ENCODE results near the gene PRDX1. TPM values are rescaled to one million over a fixed set of nuclear protein-coding genes. Genes with fewer than 3 reads are reported as not detected.

Gene PRDX1
- total and polyA plus RNA-seq, 2 of the 8 experiments (the other 6 are each of a cell fraction or from before 2014, with no cell fraction given) = 1,165 to 1,418 TPM

DNA sequence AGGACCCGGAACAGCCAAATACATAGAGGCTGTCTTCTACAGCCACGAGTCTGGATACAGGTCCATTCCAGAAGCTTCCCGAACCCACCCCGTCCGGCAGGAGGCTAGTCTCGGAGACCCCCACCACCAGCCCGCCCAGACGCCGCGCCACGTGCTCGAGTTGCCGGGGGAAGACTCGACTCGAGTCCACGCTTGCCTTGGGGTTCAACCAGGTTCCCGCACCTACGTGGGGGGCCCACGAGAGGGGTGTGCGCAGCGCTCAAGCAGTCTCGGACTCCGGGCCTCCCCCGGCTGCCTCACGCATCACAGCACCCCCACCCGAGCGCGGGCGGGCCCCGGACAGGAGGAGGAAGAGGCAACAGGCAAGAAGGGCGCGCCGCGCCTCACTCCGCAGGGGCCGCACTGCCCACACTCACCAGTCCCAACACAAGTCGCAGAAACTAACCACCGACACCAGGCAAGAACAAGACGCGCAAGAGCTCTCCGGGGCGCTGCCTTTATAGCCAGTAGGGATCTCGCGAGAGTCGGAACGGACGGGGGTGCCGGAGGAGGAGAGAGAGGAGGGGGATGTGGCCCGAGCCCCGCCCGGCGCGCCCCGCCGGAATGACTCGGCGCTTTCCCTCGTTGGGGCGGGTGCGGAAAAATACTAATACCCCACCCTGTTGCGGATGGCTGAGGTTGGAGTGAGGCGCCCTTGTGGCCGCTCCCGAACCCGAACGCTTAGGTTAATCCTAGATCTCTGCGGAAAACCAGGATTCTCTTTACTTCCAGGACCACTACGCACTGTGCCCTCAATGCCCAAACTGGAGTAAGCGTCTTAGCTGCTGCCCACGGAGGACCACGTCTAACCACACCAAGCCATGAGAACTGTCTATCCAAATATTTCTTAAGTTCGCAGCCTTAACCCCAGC is at the start of gene PRDX1 (continued):
- TF ChIP-seq CHD7 (IDR thresholded peaks at IDR 0.05; ENCODE audit: insufficient replicate concordance, low read length) = no peak
- peak; percentile 98 for TF ChIP-seq BRCA1 (IDR thresholded peaks at IDR 0.05; ENCODE audit: low read depth, low read length)
- peak; percentile 100 for TF ChIP-seq CHD2 (IDR thresholded peaks at IDR 0.05; ENCODE audit: low read length)
- TF ChIP-seq GABPA (IDR thresholded peaks at IDR 0.05; ENCODE audit: borderline replicate concordance, insufficient read depth, low read length) = no peak
- TF ChIP-seq POLR2AphosphoS5 (IDR thresholded peaks at IDR 0.05; ENCODE audit: low read depth, low read length) = peak; percentile 100
- peak; percentile 96; the same call in 1 of the 2 replicates for TF ChIP-seq MAFK (IDR thresholded peaks at IDR 0.05; ENCODE audit: low read depth, low read length)
- TF ChIP-seq SP2 (IDR thresholded peaks at IDR 0.05; ENCODE audit: low read length) = no peak
- peak; percentile 70 for TF ChIP-seq SP1 (IDR thresholded peaks at IDR 0.05; ENCODE audit: low read depth, low read length)
- no peak for TF ChIP-seq KDM5A (IDR thresholded peaks at IDR 0.05; ENCODE audit: low read length)
- peak in 1 of 2 experiments; percentile 82; a peak in 1 of 3 replicates for TF ChIP-seq EP300 (IDR thresholded peaks at IDR 0.05; ENCODE audit: borderline replicate concordance in 1 of 2, low read depth in 2 of 2, low read length in 2 of 2)

Measured in H1 (cell line).